NT2/D1 (cell line): ENCODE measurements around the gene ZNG1C.
"Not testable (repeated sequence)": the region's sequence is repeated elsewhere in the genome, so short reads cannot be mapped to it uniquely, and the experiment has no call there.

ENCODE experiments used
- YY1 ChIP-seq: IDR thresholded peaks from 2 replicates; pipeline ENCODE4 v1.6.1; 2011; ENCODE audit not compliant: insufficient read length, insufficient read depth
- ZNF274 ChIP-seq: IDR thresholded peaks from 2 replicates; pipeline ENCODE4 v1.6.1; 2011; ENCODE audit warnings: mild to moderate bottlenecking, low read depth, low read length

DNA sequence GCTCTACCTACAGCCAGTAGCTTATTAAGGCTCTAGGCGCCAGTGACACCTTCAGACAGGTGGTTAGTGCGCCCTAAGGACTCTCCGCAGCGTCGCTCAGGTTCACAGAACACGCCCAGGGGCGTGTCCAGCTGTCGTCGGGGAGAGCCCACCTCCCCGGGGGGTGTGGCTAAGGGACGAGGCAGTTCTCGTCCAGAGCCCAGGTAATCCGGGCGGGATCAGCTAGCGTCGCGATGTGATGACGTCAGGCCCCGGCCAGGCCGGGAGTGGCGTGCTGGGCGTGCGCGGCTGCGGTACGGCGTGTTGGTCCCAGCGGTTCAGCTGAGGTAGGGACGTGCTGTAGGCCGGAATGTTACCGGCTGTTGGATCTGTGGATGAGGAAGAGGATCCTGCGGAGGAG, at the start of gene ZNG1C:
- TF ChIP-seq YY1, ZNF274: not testable (repeated sequence)
